HEK293 (cell line): Measurements from ENCODE around the gene GXYLT1.
A peak's percentile ranks its signal among the peaks of the same experiment; 100 is the strongest.

Source experiments
- CTCF ChIA-PET: fragments of 350-600 bp; formaldehyde crosslinking; extraction: SDS; loops from one replicate; lab custom pipeline; 2021; ENCODE audit warnings: antibody characterized with exemption; lab: Yijun Ruan, JAX
- POLR2A ChIA-PET: fragments of 300-600 bp; formaldehyde crosslinking; extraction: SDS; loops from one replicate; lab custom pipeline; 2020; ENCODE audit warnings: antibody characterized with exemption, inconsistent platforms; lab: Yijun Ruan, JAX
- H3K27ac ChIP-seq: fragments of 200-500 bp; sonication (Bioruptor generic); 2 replicates; pipeline ENCODE4 v1.5.1; 2014; ENCODE audit warnings: low read depth, low read length, control low read depth, inconsistent platforms; ENCODE audit errors: extremely low read depth
- H3K36me3 ChIP-seq, 2 experiments: fragments of 200-500 bp in 1 of 2; sonication (Bioruptor generic) in 1 of 2; 1 replicate in 1 of 2; 2 replicates in 1 of 2; pipeline ENCODE4 v1.5.1; 2014 to 2017; ENCODE audit warnings: inconsistent platforms in 2 of 2, low read length in 2 of 2; ENCODE audit not compliant: control insufficient read depth in 2 of 2, insufficient read depth in 1 of 2
- H3K4me1 ChIP-seq: fragments of 200-500 bp; sonication (Bioruptor generic); 2 replicates; pipeline ENCODE4 v1.5.1; 2014; ENCODE audit warnings: mild to moderate bottlenecking, low read length, inconsistent platforms; ENCODE audit not compliant: control insufficient read depth, insufficient read depth
- H3K4me3 ChIP-seq: 2 replicates; pipeline ENCODE4 v1.5.1; 2011; ENCODE audit warnings: low read depth, mild to moderate bottlenecking, control low read depth, low read length, moderate library complexity
- H3K9me3 ChIP-seq: fragments of 200-500 bp; sonication (Bioruptor generic); 2 replicates; pipeline ENCODE4 v1.5.1; 2014; ENCODE audit warnings: low read depth, low read length, inconsistent platforms; ENCODE audit not compliant: control insufficient read depth, insufficient read depth
- GFI1B ChIP-seq: fragments of 450-650 bp; formaldehyde crosslinking; IDR thresholded peaks from 2 replicates; pipeline ENCODE4 v1.5.1; 2016; ENCODE audit warnings: missing biosample characterization, missing genetic modification characterization
- GLI2 ChIP-seq: fragments of 450-650 bp; formaldehyde crosslinking; IDR thresholded peaks from 2 replicates; pipeline ENCODE4; 2017; ENCODE audit warnings: missing biosample characterization, missing genetic modification characterization, low read depth, borderline replicate concordance
- GLIS1 ChIP-seq: fragments of 450-650 bp; formaldehyde crosslinking; IDR thresholded peaks from 2 replicates; pipeline ENCODE4 v1.5.1; 2016; ENCODE audit warnings: missing biosample characterization, missing genetic modification characterization
- GLIS2 ChIP-seq: fragments of 450-650 bp; formaldehyde crosslinking; IDR thresholded peaks from 2 replicates; pipeline ENCODE4 v1.5.1; 2016; ENCODE audit warnings: missing biosample characterization, missing genetic modification characterization
- HOXA7 ChIP-seq: sonication (generic); formaldehyde crosslinking; IDR thresholded peaks from 2 replicates; pipeline ENCODE4 v1.8.1; 2022; ENCODE audit warnings: missing genetic modification reagents, borderline replicate concordance
- KLF9 ChIP-seq: fragments of 450-650 bp; formaldehyde crosslinking; IDR thresholded peaks from 2 replicates; pipeline ENCODE4 v1.5.1; 2016; ENCODE audit warnings: missing biosample characterization, missing genetic modification characterization, low read depth
- PATZ1 ChIP-seq: fragments of 450-650 bp; formaldehyde crosslinking; IDR thresholded peaks from 2 replicates; pipeline ENCODE4 v1.5.1; 2016; ENCODE audit warnings: missing biosample characterization, missing genetic modification characterization
- REST ChIP-seq: fragments of 450-650 bp; formaldehyde crosslinking; IDR thresholded peaks from 2 replicates; pipeline ENCODE4 v1.5.1; 2016; ENCODE audit warnings: missing biosample characterization, missing genetic modification characterization
- SCRT1 ChIP-seq: fragments of 450-650 bp; formaldehyde crosslinking; IDR thresholded peaks from 2 replicates; pipeline ENCODE4 v1.5.1; 2016; ENCODE audit warnings: missing biosample characterization, missing genetic modification characterization, borderline replicate concordance
- SETDB1 ChIP-seq: IDR thresholded peaks from one replicate; pipeline ENCODE4 v1.6.1; 2017; ENCODE audit warnings: mild to moderate bottlenecking, low read length, moderate library complexity, mixed read lengths; ENCODE audit not compliant: insufficient read length
- SP3 ChIP-seq: fragments of 450-650 bp; formaldehyde crosslinking; IDR thresholded peaks from 2 replicates; pipeline ENCODE4 v1.5.1; 2016; ENCODE audit warnings: missing biosample characterization, missing genetic modification characterization
- SP7 ChIP-seq: fragments of 450-650 bp; formaldehyde crosslinking; IDR thresholded peaks from 2 replicates; pipeline ENCODE4 v1.5.1; 2016; ENCODE audit warnings: missing biosample characterization, missing genetic modification characterization
- ZBTB20 ChIP-seq: fragments of 450-650 bp; formaldehyde crosslinking; IDR thresholded peaks from 2 replicates; pipeline ENCODE4 v1.5.1; 2016; ENCODE audit warnings: missing biosample characterization, missing genetic modification characterization
- ZFHX2 ChIP-seq: fragments of 450-650 bp; formaldehyde crosslinking; conservative IDR thresholded peaks from 2 replicates; pipeline ENCODE4 v1.5.1; 2016; ENCODE audit warnings: missing biosample characterization, missing genetic modification characterization
- ZFP37 ChIP-seq: fragments of 450-650 bp; formaldehyde crosslinking; IDR thresholded peaks from 2 replicates; pipeline ENCODE4 v1.5.1; 2016; ENCODE audit warnings: missing biosample characterization, missing genetic modification characterization
- ZNF10 ChIP-seq: fragments of 450-650 bp; formaldehyde crosslinking; IDR thresholded peaks from 2 replicates; pipeline ENCODE4 v1.5.1; 2017; ENCODE audit warnings: missing biosample characterization, missing genetic modification characterization
- ZNF121 ChIP-seq: fragments of 450-650 bp; formaldehyde crosslinking; IDR thresholded peaks from 2 replicates; pipeline ENCODE4 v1.5.1; 2016; ENCODE audit warnings: missing biosample characterization, missing genetic modification characterization
- ZNF2 ChIP-seq: fragments of 450-650 bp; formaldehyde crosslinking; IDR thresholded peaks from 2 replicates; pipeline ENCODE4 v1.5.1; 2016; ENCODE audit warnings: missing biosample characterization, missing genetic modification characterization
- ZNF488 ChIP-seq: fragments of 450-650 bp; formaldehyde crosslinking; IDR thresholded peaks from 2 replicates; pipeline ENCODE4 v1.5.1; 2016; ENCODE audit warnings: missing biosample characterization, missing genetic modification characterization
- ZNF501 ChIP-seq: fragments of 450-650 bp; formaldehyde crosslinking; IDR thresholded peaks from 2 replicates; pipeline ENCODE4 v1.5.1; 2016; ENCODE audit warnings: missing biosample characterization, missing genetic modification characterization
- ZNF629 ChIP-seq: fragments of 450-650 bp; formaldehyde crosslinking; IDR thresholded peaks from 2 replicates; pipeline ENCODE4 v1.5.1; 2017; ENCODE audit warnings: missing biosample characterization, missing genetic modification characterization
- ZXDB ChIP-seq: fragments of 450-650 bp; formaldehyde crosslinking; IDR thresholded peaks from 2 replicates; pipeline ENCODE4 v1.5.1; 2016; ENCODE audit warnings: missing biosample characterization, missing genetic modification characterization
- TF ChIP-seq, protein P1 (sequence below): fragments of 450-650 bp; formaldehyde crosslinking; IDR thresholded peaks from 2 replicates; pipeline ENCODE4 v1.5.1; 2016; ENCODE audit warnings: missing biosample characterization, missing genetic modification characterization, borderline replicate concordance
- TF ChIP-seq, protein P2 (sequence below): fragments of 450-650 bp; formaldehyde crosslinking; IDR thresholded peaks from 2 replicates; pipeline ENCODE4 v1.5.1; 2016; ENCODE audit warnings: missing biosample characterization, missing genetic modification characterization
- TF ChIP-seq, protein P3 (sequence below): fragments of 450-650 bp; formaldehyde crosslinking; IDR thresholded peaks from 2 replicates; pipeline ENCODE4 v1.5.1; 2016; ENCODE audit warnings: missing biosample characterization, missing genetic modification characterization, low read depth

The GXYLT1 gene

GRCh38 chr12:42094277-42094676 lies 50.4 kb downstream of the GXYLT1 start:
- Histone ChIP-seq H3K9me3 (no peaks in the 10 kb centered on the region), H3K36me3 (peaks cover 0 to 17% of the 10 kb centered on the region in 2 experiments), H3K4me1 (peaks cover 5% of the 10 kb centered on the region), H3K27ac (no peak overlapping the region), H3K4me3 (no peak overlapping the region)
- ChIA-PET CTCF (interaction anchor here (0.5 to 0.9 kb wide), 4 partner anchors 10 to 1735 kb away, joined by 3 to 5 read pairs (median 5); no protein-coding TSS in a partner anchor), POLR2A (interaction anchor here (0.7 kb wide), 1 partner anchor 257 kb away, joined by 5 read pairs; no protein-coding TSS in a partner anchor)
- peak; percentile 12; the same call in 1 of the 2 replicates for TF ChIP-seq SP3
- TF ChIP-seq ZNF2 (tag by site-specific recombination), result peak; percentile 55; the same call in 1 of the 2 replicates
- no peak for TF ChIP-seq GLI2 (tag by site-specific recombination)
- peak; percentile 85 for TF ChIP-seq SP7 (tag by site-specific recombination)
- TF ChIP-seq, protein P1, sequence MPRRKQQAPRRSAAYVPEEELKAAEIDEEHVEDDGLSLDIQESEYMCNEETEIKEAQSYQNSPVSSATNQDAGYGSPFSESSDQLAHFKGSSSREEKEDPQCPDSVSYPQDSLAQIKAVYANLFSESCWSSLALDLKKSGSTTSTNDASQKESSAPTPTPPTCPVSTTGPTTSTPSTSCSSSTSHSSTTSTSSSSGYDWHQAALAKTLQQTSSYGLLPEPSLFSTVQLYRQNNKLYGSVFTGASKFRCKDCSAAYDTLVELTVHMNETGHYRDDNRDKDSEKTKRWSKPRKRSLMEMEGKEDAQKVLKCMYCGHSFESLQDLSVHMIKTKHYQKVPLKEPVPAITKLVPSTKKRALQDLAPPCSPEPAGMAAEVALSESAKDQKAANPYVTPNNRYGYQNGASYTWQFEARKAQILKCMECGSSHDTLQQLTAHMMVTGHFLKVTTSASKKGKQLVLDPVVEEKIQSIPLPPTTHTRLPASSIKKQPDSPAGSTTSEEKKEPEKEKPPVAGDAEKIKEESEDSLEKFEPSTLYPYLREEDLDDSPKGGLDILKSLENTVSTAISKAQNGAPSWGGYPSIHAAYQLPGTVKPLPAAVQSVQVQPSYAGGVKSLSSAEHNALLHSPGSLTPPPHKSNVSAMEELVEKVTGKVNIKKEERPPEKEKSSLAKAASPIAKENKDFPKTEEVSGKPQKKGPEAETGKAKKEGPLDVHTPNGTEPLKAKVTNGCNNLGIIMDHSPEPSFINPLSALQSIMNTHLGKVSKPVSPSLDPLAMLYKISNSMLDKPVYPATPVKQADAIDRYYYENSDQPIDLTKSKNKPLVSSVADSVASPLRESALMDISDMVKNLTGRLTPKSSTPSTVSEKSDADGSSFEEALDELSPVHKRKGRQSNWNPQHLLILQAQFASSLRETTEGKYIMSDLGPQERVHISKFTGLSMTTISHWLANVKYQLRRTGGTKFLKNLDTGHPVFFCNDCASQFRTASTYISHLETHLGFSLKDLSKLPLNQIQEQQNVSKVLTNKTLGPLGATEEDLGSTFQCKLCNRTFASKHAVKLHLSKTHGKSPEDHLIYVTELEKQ (tag by site-specific recombination), result no peak
- TF ChIP-seq REST (tag by site-specific recombination), result no peak
- TF ChIP-seq, protein P2, sequence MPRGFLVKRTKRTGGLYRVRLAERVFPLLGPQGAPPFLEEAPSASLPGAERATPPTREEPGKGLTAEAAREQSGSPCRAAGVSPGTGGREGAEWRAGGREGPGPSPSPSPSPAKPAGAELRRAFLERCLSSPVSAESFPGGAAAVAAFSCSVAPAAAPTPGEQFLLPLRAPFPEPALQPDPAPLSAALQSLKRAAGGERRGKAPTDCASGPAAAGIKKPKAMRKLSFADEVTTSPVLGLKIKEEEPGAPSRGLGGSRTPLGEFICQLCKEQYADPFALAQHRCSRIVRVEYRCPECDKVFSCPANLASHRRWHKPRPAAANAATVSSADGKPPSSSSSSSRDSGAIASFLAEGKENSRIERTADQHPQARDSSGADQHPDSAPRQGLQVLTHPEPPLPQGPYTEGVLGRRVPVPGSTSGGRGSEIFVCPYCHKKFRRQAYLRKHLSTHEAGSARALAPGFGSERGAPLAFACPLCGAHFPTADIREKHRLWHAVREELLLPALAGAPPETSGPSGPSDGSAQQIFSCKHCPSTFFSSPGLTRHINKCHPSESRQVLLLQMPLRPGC (tag by site-specific recombination), result peak; percentile 41; the same call in 1 of the 2 replicates
- TF ChIP-seq GLIS1 (tag by site-specific recombination), result peak; percentile 58
- peak; percentile 68 for TF ChIP-seq SETDB1
- peak; percentile 65 for TF ChIP-seq GLIS2 (tag by site-specific recombination)
- TF ChIP-seq SCRT1 (tag by site-specific recombination), result no peak
- no peak for TF ChIP-seq ZNF10 (tag by site-specific recombination)
- no peak for TF ChIP-seq ZNF121 (tag by site-specific recombination)
- TF ChIP-seq ZFHX2 (tag by site-specific recombination), result no peak
- TF ChIP-seq ZNF501, result no peak; the same call in 1 of the 2 replicates
- TF ChIP-seq ZXDB (tag by site-specific recombination), result peak; percentile 61; the same call in 1 of the 2 replicates
- TF ChIP-seq ZBTB20 (tag by site-specific recombination), result no peak
- no peak for TF ChIP-seq HOXA7 (CRISPR knock-in tag)
- TF ChIP-seq ZNF629 (tag by site-specific recombination), result peak; percentile 66; the same call in 1 of the 2 replicates
- TF ChIP-seq, protein P3, sequence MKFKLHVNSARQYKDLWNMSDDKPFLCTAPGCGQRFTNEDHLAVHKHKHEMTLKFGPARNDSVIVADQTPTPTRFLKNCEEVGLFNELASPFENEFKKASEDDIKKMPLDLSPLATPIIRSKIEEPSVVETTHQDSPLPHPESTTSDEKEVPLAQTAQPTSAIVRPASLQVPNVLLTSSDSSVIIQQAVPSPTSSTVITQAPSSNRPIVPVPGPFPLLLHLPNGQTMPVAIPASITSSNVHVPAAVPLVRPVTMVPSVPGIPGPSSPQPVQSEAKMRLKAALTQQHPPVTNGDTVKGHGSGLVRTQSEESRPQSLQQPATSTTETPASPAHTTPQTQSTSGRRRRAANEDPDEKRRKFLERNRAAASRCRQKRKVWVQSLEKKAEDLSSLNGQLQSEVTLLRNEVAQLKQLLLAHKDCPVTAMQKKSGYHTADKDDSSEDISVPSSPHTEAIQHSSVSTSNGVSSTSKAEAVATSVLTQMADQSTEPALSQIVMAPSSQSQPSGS (tag by site-specific recombination), result 0 out of 2 replicates have a peak, but pooled peaks have one; percentile 18
- peak; percentile 94 for TF ChIP-seq GFI1B (tag by site-specific recombination)
- no peak for TF ChIP-seq ZNF488 (tag by site-specific recombination)
- no peak for TF ChIP-seq PATZ1 (tag by site-specific recombination)
- TF ChIP-seq ZFP37 (tag by site-specific recombination), result peak; percentile 44; the same call in 1 of the 2 replicates
- TF ChIP-seq KLF9 (tag by site-specific recombination), result no peak
